CD14-positive monocyte (primary cell): ENCODE results near the gene NUDT1. TPM values are rescaled to one million over a fixed set of nuclear protein-coding genes. Genes with fewer than 3 reads are reported as not detected.

ENCODE experiments used
- DNase-seq, 3 donors: peaks; one replicate each; pipeline ENCODE4 v3.0.0-alpha.2; 2011 to 2022
- H2AFZ ChIP-seq: 2 replicates; pipeline ENCODE4 v1.6.0; 2012; ENCODE audit warnings: mild to moderate bottlenecking, low read depth, low read length, inconsistent platforms; ENCODE audit not compliant: insufficient read depth, poor library complexity, severe bottlenecking
- H3K27ac ChIP-seq, 2 donors: 1 replicate in 1 of 2; 2 replicates in 1 of 2; pipeline ENCODE4 v1.5.1; 2012 to 2013; ENCODE audit warnings: low read length in 2 of 2, control low read depth in 1 of 2, inconsistent platforms in 1 of 2, low read depth in 1 of 2, mild to moderate bottlenecking in 1 of 2
- H3K27me3 ChIP-seq, 2 donors: one replicate each; pipeline versions ENCODE4 v1.6.0 to v1.6.1; 2011 to 2013; ENCODE audit warnings: low read length in 2 of 2; ENCODE audit not compliant: control insufficient read depth in 2 of 2, insufficient read depth in 2 of 2
- H3K36me3 ChIP-seq, 2 donors: replicated peaks in 1 of 2; 1 replicate in 1 of 2; 2 replicates in 1 of 2; pipeline versions ENCODE4 v1.5.1 to v1.6.1; 2012 to 2013; ENCODE audit warnings: low read length in 2 of 2, control low read depth in 1 of 2, inconsistent platforms in 1 of 2, mild to moderate bottlenecking in 1 of 2; ENCODE audit not compliant: insufficient read depth in 2 of 2, control insufficient read depth in 1 of 2
- H3K4me1 ChIP-seq, 2 donors: 1 replicate in 1 of 2; 2 replicates in 1 of 2; pipeline versions ENCODE4 v1.5.1 to v1.6.1; 2012 to 2013; ENCODE audit warnings: low read length in 2 of 2, control low read depth in 1 of 2, inconsistent platforms in 1 of 2, mild to moderate bottlenecking in 1 of 2, moderate library complexity in 1 of 2; ENCODE audit not compliant: insufficient read depth in 2 of 2, control insufficient read depth in 1 of 2
- H3K4me2 ChIP-seq: replicated peaks from 2 replicates; pipeline ENCODE3; 2012; ENCODE audit warnings: low read length, moderate library complexity, mild to moderate bottlenecking; ENCODE audit not compliant: poor library complexity, severe bottlenecking; ENCODE audit errors: extremely low read depth
- H3K4me3 ChIP-seq, 3 experiments: fragments of 200-600 bp in 1 of 3; sonication (generic) in 1 of 3; replicated peaks in 1 of 3; 1 replicate in 2 of 3; 2 replicates in 1 of 3; pipeline ENCODE4 v1.5.1; 2011 to 2013; ENCODE audit warnings: low read length in 3 of 3, mild to moderate bottlenecking in 3 of 3, control low read depth in 2 of 3, low read depth in 2 of 3, inconsistent platforms in 1 of 3, moderate library complexity in 1 of 3
- H3K79me2 ChIP-seq: 2 replicates; pipeline ENCODE4 v1.6.0; 2012; ENCODE audit warnings: mild to moderate bottlenecking, control low read depth, inconsistent platforms, low read length, moderate library complexity; ENCODE audit not compliant: insufficient read depth
- H3K9ac ChIP-seq: 2 replicates; pipeline ENCODE4 v1.6.0; 2017; ENCODE audit warnings: low read length, mild to moderate bottlenecking; ENCODE audit not compliant: insufficient read depth, poor library complexity, severe bottlenecking
- H3K9me3 ChIP-seq, 2 donors: replicated peaks in 1 of 2; 1 replicate in 1 of 2; 2 replicates in 1 of 2; pipeline versions ENCODE4 v1.5.1 to v1.6.1; 2012 to 2013; ENCODE audit warnings: low read length in 2 of 2, control low read depth in 1 of 2; ENCODE audit not compliant: control insufficient read depth in 1 of 2, insufficient read depth in 1 of 2
- H4K20me1 ChIP-seq: 2 replicates; pipeline ENCODE4 v1.6.0; 2012; ENCODE audit warnings: mild to moderate bottlenecking, low read length, control low read depth, moderate library complexity; ENCODE audit not compliant: insufficient read depth
- H3K27ac Mint-ChIP-seq, 7 donors: one replicate each; pipeline ENCODE4 v1.8.0; 2020; ENCODE audit warnings: mild to moderate bottlenecking in 7 of 7, mixed read lengths in 7 of 7, moderate library complexity in 6 of 7, inconsistent platforms in 2 of 7
- H3K27me3 Mint-ChIP-seq, 3 donors: one replicate each; pipeline ENCODE4 v1.8.0; 2021 to 2022; ENCODE audit warnings: low read depth in 3 of 3, mild to moderate bottlenecking in 3 of 3, mixed read lengths in 3 of 3, moderate library complexity in 3 of 3, inconsistent platforms in 1 of 3
- H3K36me3 Mint-ChIP-seq, 2 donors: one replicate each; pipeline ENCODE4 v1.8.0; 2020; ENCODE audit warnings: mixed read lengths in 2 of 2, inconsistent platforms in 1 of 2, mild to moderate bottlenecking in 1 of 2
- H3K4me1 Mint-ChIP-seq: one replicate; pipeline ENCODE4 v1.8.0; 2020; ENCODE audit warnings: mild to moderate bottlenecking, mixed read lengths
- H3K4me3 Mint-ChIP-seq, 2 donors: one replicate each; pipeline ENCODE4 v1.8.0; 2020; ENCODE audit warnings: mild to moderate bottlenecking in 2 of 2, mixed read lengths in 2 of 2, moderate library complexity in 1 of 2
- H3K9me3 Mint-ChIP-seq, 7 donors: one replicate each; pipeline ENCODE4 v1.8.0; 2020 to 2022; ENCODE audit warnings: mixed read lengths in 7 of 7, mild to moderate bottlenecking in 6 of 7, moderate library complexity in 6 of 7, inconsistent platforms in 2 of 7
- WGBS: methylation state at CpG from one replicate; pipeline ENCODE4 v1.1.5; 2013; ENCODE audit warnings: missing lambda C conversion rate; ENCODE audit not compliant: insufficient coverage; 5-methylcytosine and 5-hydroxymethylcytosine counted together
- intact Hi-C, 2 donors: fragments of 100-400 bp; cut with micrococcal nuclease; formaldehyde crosslinking; loops; one replicate each; pipeline versions ENCODE4 v1.15.0 to v1.15.1; 2023
- polyA plus RNA-seq, 3 donors: library from polyadenylated mRNA; depleted of rRNA in 1 of 3; unstranded in 2 of 3; stranded (reverse) in 1 of 3; fragments of 300-500 nt in 2 of 3; fragments of >200 nt in 1 of 3; fragmentation: Illumina TruSeq in 2 of 3; gene quantifications; 1 replicate in 2 of 3; 2 replicates in 1 of 3; pipeline ENCODE4 v1.2.3, GENCODE V29; 2012 to 2021
- TF ChIP-seq, protein P1 (sequence below): fragments of 200-600 bp; IDR thresholded peaks from one replicate; pipeline ENCODE4 v1.8.0; 2022; ENCODE audit warnings: antibody characterized with exemption, mild to moderate bottlenecking

NUDT1 gene
- polyA plus RNA-seq, 3 donors, result 19.6 to 42.6 (median 40.8) TPM

DNA sequence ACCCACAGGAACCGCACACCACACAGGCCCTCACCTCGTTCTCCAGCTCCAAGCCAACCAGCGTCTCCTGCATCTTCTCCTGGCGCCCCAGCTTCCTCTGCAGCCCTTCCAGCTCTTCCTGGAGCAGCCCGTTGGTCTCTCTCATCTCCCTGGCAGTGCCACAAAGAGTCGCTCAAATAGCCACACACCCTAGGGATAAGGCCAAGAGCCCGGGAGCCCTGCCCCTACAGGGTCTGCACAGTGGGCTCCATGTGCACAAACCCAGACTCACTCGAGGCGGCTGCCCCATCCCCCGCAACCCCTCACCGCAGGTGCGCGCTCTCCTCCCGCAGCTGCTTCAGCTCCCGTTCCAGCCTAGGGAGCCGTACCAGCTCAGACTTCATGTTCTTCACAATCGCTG is 26.2 kb upstream of the NUDT1 start:
- H3K27me3 Mint-ChIP-seq, result peaks cover 0 to 2% (median 0%) of the 10 kb centered on the region in 3 donors
- no peak overlapping the region for H2AFZ ChIP-seq
- no peak overlapping the region for H3K4me3 ChIP-seq
- peak overlapping the region in 1 of 7 donors; percentile 36 for H3K27ac Mint-ChIP-seq
- WGBS, result 92% methylated on average over 16 of the region's 17 CpGs
- intact Hi-C loops, result no loop called here
- no peaks in the 10 kb centered on the region for H3K9me3 ChIP-seq
- peaks cover 87 to 100% of the 10 kb centered on the region in 2 donors for H3K36me3 ChIP-seq
- H3K4me1 ChIP-seq, result no peaks in the 10 kb centered on the region
- DNase-seq, result no peak
- H3K9me3 Mint-ChIP-seq, result peaks cover 0 to 7% (median 2%) of the 10 kb centered on the region in 7 donors
- peaks cover 93 to 98% of the 10 kb centered on the region in 2 donors for H3K36me3 Mint-ChIP-seq
- H3K9ac ChIP-seq, result no peak overlapping the region
- H3K4me1 Mint-ChIP-seq, result no peaks in the 10 kb centered on the region
- TF ChIP-seq, protein P1, sequence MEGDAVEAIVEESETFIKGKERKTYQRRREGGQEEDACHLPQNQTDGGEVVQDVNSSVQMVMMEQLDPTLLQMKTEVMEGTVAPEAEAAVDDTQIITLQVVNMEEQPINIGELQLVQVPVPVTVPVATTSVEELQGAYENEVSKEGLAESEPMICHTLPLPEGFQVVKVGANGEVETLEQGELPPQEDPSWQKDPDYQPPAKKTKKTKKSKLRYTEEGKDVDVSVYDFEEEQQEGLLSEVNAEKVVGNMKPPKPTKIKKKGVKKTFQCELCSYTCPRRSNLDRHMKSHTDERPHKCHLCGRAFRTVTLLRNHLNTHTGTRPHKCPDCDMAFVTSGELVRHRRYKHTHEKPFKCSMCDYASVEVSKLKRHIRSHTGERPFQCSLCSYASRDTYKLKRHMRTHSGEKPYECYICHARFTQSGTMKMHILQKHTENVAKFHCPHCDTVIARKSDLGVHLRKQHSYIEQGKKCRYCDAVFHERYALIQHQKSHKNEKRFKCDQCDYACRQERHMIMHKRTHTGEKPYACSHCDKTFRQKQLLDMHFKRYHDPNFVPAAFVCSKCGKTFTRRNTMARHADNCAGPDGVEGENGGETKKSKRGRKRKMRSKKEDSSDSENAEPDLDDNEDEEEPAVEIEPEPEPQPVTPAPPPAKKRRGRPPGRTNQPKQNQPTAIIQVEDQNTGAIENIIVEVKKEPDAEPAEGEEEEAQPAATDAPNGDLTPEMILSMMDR, result no peak
- no peaks in the 10 kb centered on the region for H3K27me3 ChIP-seq
- no peak overlapping the region for H3K4me2 ChIP-seq
- H3K4me3 Mint-ChIP-seq, result no peak overlapping the region
- H3K79me2 ChIP-seq, result no peaks in the 10 kb centered on the region
- no peak overlapping the region for H3K27ac ChIP-seq
- peaks cover 9% of the 10 kb centered on the region for H4K20me1 ChIP-seq

DNA sequence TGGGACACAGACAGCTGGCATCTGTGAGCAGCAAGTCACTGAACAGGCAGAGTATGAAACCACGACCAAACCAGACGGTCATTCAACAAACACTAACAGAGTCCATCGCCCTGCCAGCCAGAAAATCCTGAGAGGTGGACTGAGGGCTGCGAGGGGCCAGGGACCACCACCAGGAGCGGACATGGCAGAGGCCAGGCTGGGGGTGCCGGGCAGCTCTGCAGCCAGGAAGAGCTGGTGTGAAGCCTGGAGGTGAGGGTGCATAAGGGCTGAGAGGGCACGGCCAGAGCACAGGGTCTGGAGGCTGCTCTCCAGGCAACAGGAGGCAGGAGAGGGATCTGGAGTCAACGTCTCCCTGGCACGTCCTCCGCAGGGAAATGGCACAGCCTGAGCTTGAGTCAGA is 24.8 kb upstream of the NUDT1 start:
- H3K27ac Mint-ChIP-seq, result no peak overlapping the region
- Histone ChIP-seq H3K79me2 (no peaks in the 10 kb centered on the region), H4K20me1 (peaks cover 9% of the 10 kb centered on the region), H3K27ac (no peak overlapping the region), H3K9me3 (no peaks in the 10 kb centered on the region), H3K4me2 (no peak overlapping the region), H3K9ac (no peak overlapping the region), H3K27me3 (no peaks in the 10 kb centered on the region), H3K4me1 (no peaks in the 10 kb centered on the region), H3K36me3 (peaks cover 86 to 100% of the 10 kb centered on the region in 2 donors), H2AFZ (no peak overlapping the region), H3K4me3 (no peak overlapping the region)
- TF ChIP-seq, protein P1, result no peak
- no peak overlapping the region for H3K4me3 Mint-ChIP-seq
- intact Hi-C loops, result no loop called here
- DNase-seq, result no peak
- H3K36me3 Mint-ChIP-seq, result peaks cover 90 to 98% of the 10 kb centered on the region in 2 donors
- 99% methylated on average over 10 of the region's 10 CpGs for WGBS
- H3K4me1 Mint-ChIP-seq, result no peaks in the 10 kb centered on the region
- peaks cover 0 to 3% (median 0%) of the 10 kb centered on the region in 3 donors for H3K27me3 Mint-ChIP-seq
- H3K9me3 Mint-ChIP-seq, result peaks cover 0 to 7% (median 2%) of the 10 kb centered on the region in 7 donors
